Measurements from ENCODE around the gene OCA2. TPM values are rescaled to one million over a fixed set of nuclear protein-coding genes. Genes with fewer than 3 reads are reported as not detected.

Gene OCA2
- polyA plus RNA-seq, 3 donors = not detected

- peaks cover 16 to 29% (median 18%) of the 10 kb centered on the region in 7 donors for H3K9me3 Mint-ChIP-seq
- Histone ChIP-seq H3K4me1 (ENCODE audit: control insufficient read depth in 1 of 2, insufficient read depth in 2 of 2, low read length in 2 of 2) (no peaks in the 10 kb centered on the region), H3K4me3 (replicated peaks in 1 of 3; ENCODE audit: low read depth in 2 of 3, low read length in 3 of 3) (no peak overlapping the region), H3K9me3 (replicated peaks in 1 of 2; ENCODE audit: control insufficient read depth in 1 of 2, insufficient read depth in 1 of 2, low read length in 2 of 2) (peaks cover 33 to 71% of the 10 kb centered on the region in 2 donors), H3K9ac (ENCODE audit: insufficient read depth, low read length, poor library complexity, severe bottlenecking) (no peak overlapping the region), H2AFZ (ENCODE audit: insufficient read depth, low read depth, low read length, poor library complexity, severe bottlenecking) (no peak overlapping the region), H3K27ac (ENCODE audit: low read depth in 1 of 2, low read length in 2 of 2) (no peak overlapping the region), H4K20me1 (ENCODE audit: insufficient read depth, low read length) (no peaks in the 10 kb centered on the region), H3K79me2 (ENCODE audit: insufficient read depth, low read length) (no peaks in the 10 kb centered on the region), H3K36me3 (replicated peaks in 1 of 2; ENCODE audit: control insufficient read depth in 1 of 2, insufficient read depth in 2 of 2, low read length in 2 of 2) (no peaks in the 10 kb centered on the region), H3K27me3 (ENCODE audit: control insufficient read depth in 2 of 2, insufficient read depth in 2 of 2, low read length in 2 of 2) (no peaks in the 10 kb centered on the region), H3K4me2 (replicated peaks; ENCODE audit: extremely low read depth, low read length, poor library complexity, severe bottlenecking) (no peak overlapping the region)
- no CpG with 5 or more reads among the region's 2 CpGs for WGBS (ENCODE audit: insufficient coverage)
- H3K36me3 Mint-ChIP-seq = no peaks in the 10 kb centered on the region
- intact Hi-C loops (cut with micrococcal nuclease) = no loop called here
- no peak overlapping the region for H3K4me3 Mint-ChIP-seq
- TF ChIP-seq CTCF (IDR thresholded peaks at IDR 0.05) = no peak
- no peaks in the 10 kb centered on the region for H3K4me1 Mint-ChIP-seq
- peaks cover 0 to 3% (median 1%) of the 10 kb centered on the region in 3 donors for H3K27me3 Mint-ChIP-seq (ENCODE audit: low read depth in 3 of 3)
- H3K27ac Mint-ChIP-seq = no peak overlapping the region
- DNase-seq = no peak
Measured at GRCh38 chr15:27707257-27707656, 391.9 kb downstream of the OCA2 start.

GRCh38 chr15:27706300-27706699 lies 392.8 kb downstream of the OCA2 start:
- Mint-ChIP-seq H3K4me3 (no peak overlapping the region), H3K27me3 (ENCODE audit: low read depth in 3 of 3) (peaks cover 0 to 2% (median 1%) of the 10 kb centered on the region in 3 donors), H3K27ac (no peak overlapping the region), H3K4me1 (no peaks in the 10 kb centered on the region), H3K9me3 (peaks cover 18 to 33% (median 23%) of the 10 kb centered on the region in 7 donors), H3K36me3 (no peaks in the 10 kb centered on the region)
- peaks cover 41 to 76% of the 10 kb centered on the region in 2 donors for H3K9me3 ChIP-seq (replicated peaks in 1 of 2; ENCODE audit: control insufficient read depth in 1 of 2, insufficient read depth in 1 of 2, low read length in 2 of 2)
- H3K79me2 ChIP-seq (ENCODE audit: insufficient read depth, low read length) = no peaks in the 10 kb centered on the region
- no peak for TF ChIP-seq CTCF (IDR thresholded peaks at IDR 0.05)
- no peak overlapping the region for H3K4me2 ChIP-seq (replicated peaks; ENCODE audit: extremely low read depth, low read length, poor library complexity, severe bottlenecking)
- H3K36me3 ChIP-seq (replicated peaks in 1 of 2; ENCODE audit: control insufficient read depth in 1 of 2, insufficient read depth in 2 of 2, low read length in 2 of 2) = no peaks in the 10 kb centered on the region
- H4K20me1 ChIP-seq (ENCODE audit: insufficient read depth, low read length) = no peaks in the 10 kb centered on the region
- no peak overlapping the region for H2AFZ ChIP-seq (ENCODE audit: insufficient read depth, low read depth, low read length, poor library complexity, severe bottlenecking)
- no peak overlapping the region for H3K27ac ChIP-seq (ENCODE audit: low read depth in 1 of 2, low read length in 2 of 2)
- no peaks in the 10 kb centered on the region for H3K4me1 ChIP-seq (ENCODE audit: control insufficient read depth in 1 of 2, insufficient read depth in 2 of 2, low read length in 2 of 2)
- H3K9ac ChIP-seq (ENCODE audit: insufficient read depth, low read length, poor library complexity, severe bottlenecking) = no peak overlapping the region
- DNase-seq = no peak
- intact Hi-C loops (cut with micrococcal nuclease) = no loop called here
- WGBS (ENCODE audit: insufficient coverage) = 84% methylated on average over 3 of the region's 5 CpGs
- no peaks in the 10 kb centered on the region for H3K27me3 ChIP-seq (ENCODE audit: control insufficient read depth in 2 of 2, insufficient read depth in 2 of 2, low read length in 2 of 2)
- no peak overlapping the region for H3K4me3 ChIP-seq (replicated peaks in 1 of 3; ENCODE audit: low read depth in 2 of 3, low read length in 3 of 3)
